ENCODE data around the gene ZNRF1.

- no peak for TF ChIP-seq CTCF (IDR thresholded peaks at IDR 0.05)
- TF ChIP-seq POLR2A (IDR thresholded peaks at IDR 0.05; ENCODE audit: low read depth), result no peak
These were observed 1.8 kb upstream of the ZNRF1 start for GRCh38 chr16:74997042-74997491.
